Sigmoid colon (tissue), 7 donors: ENCODE measurements around the gene MARCKS. TPM values are rescaled to one million over a fixed set of nuclear protein-coding genes. Genes with fewer than 3 reads are reported as not detected.

Source experiments
- DNase-seq: peaks from one replicate; pipeline ENCODE4 v3.0.0-alpha.2; 2019
- H3K27ac ChIP-seq, 4 donors: fragments of 200-600 bp; sonication (generic); one replicate each; pipeline ENCODE4 v1.5.1; 2016 to 2019; ENCODE audit warnings: mild to moderate bottlenecking in 1 of 4
- H3K27me3 ChIP-seq, 3 donors: fragments of 200-600 bp; sonication (generic); one replicate each; pipeline ENCODE4 v1.5.1; 2019; ENCODE audit warnings: mild to moderate bottlenecking in 1 of 3
- H3K36me3 ChIP-seq, 4 donors: fragments of 200-600 bp; sonication (generic); one replicate each; pipeline ENCODE4 v1.5.1; 2016 to 2019
- H3K4me1 ChIP-seq, 4 donors: fragments of 200-600 bp; sonication (generic); one replicate each; pipeline ENCODE4 v1.5.1; 2017 to 2019
- H3K4me3 ChIP-seq, 4 donors: fragments of 200-600 bp; sonication (generic); one replicate each; pipeline ENCODE4 v1.5.1; 2017 to 2019; ENCODE audit warnings: mild to moderate bottlenecking in 2 of 4, moderate library complexity in 1 of 4
- H3K9me3 ChIP-seq, 4 donors: fragments of 200-600 bp in 3 of 4; sonication (generic) in 3 of 4; one replicate each; pipeline versions ENCODE4 v1.5.1 to v1.6.1; 2013 to 2019
- EP300 ChIP-seq, 4 donors: sonication (generic); formaldehyde crosslinking; IDR thresholded peaks; one replicate each; pipeline ENCODE4 v1.6.1; 2017; ENCODE audit warnings: antibody characterized with exemption in 4 of 4
- POLR2A ChIP-seq, 2 donors: fragments of 450-650 bp; IDR thresholded peaks; one replicate each; pipeline ENCODE4 v1.6.1; 2016; ENCODE audit warnings: antibody characterized with exemption in 2 of 2, mild to moderate bottlenecking in 2 of 2, moderate library complexity in 2 of 2
- POLR2AphosphoS5 ChIP-seq, 4 donors: sonication (generic); formaldehyde crosslinking; IDR thresholded peaks; one replicate each; pipeline ENCODE4 v1.6.1; 2017; ENCODE audit warnings: antibody characterized with exemption in 4 of 4
- WGBS, 2 donors: extraction: QIAGEN DNeasy Blood & Tissue Kit; methylation state at CpG; one replicate each; pipeline ENCODE4 v1.1.7; 2013; 5-methylcytosine and 5-hydroxymethylcytosine counted together
- intact Hi-C: fragments of 100-400 bp; cut with DNase I; formaldehyde crosslinking; loops from one replicate; pipeline ENCODE4 v1.15.1; 2023
- polyA plus RNA-seq, 3 donors: library from polyadenylated mRNA; stranded (reverse); fragments of 200-250 nt; gene quantifications; one replicate each; pipeline ENCODE4 v1.2.3, GENCODE V29; 2013
- total RNA-seq, 4 donors: library from RNA; depleted of rRNA; stranded (reverse); fragments of >200 nt; gene quantifications; one replicate each; pipeline ENCODE4 v1.1.0, GENCODE V29; 2016
- TF ChIP-seq, protein P1 (sequence below), 4 experiments: fragments of 450-650 bp in 3 of 4; fragments of 200-600 bp in 1 of 4; IDR thresholded peaks; one replicate each; pipeline ENCODE4 v1.5.1; 2016 to 2019; ENCODE audit warnings: antibody characterized with exemption in 4 of 4, mild to moderate bottlenecking in 3 of 4, moderate library complexity in 2 of 4
- donor health status: healthy with polysubstance abuse.
- donor health status: Bipolar disorder and iron deficiency.
- donor health status: healthy.

Gene MARCKS
- total and polyA plus RNA-seq, 7 donors, result 30.0 to 67.1 (median 52.0) TPM

DNA sequence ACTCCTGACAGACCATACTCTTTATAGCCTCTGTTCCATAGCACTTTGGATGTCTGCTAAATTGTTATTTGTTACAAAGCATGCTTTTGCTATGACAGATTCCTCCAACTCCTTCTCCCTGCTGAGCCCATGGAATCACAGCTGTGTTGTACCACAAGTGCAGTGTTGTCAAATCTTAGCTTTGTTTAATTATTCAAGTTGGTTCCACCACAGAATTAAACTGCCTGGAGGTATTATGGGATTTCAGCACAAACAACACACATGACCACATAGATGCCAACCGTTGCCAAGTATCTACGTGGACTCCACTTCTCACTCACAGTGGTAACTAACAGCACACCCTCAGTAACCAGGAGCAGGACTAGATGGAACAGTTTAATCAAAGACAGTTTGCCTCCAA lies 32.7 kb upstream of the MARCKS start:
- Histone ChIP-seq H3K27ac (peak overlapping the region; percentile 20 to 79 (median 74)), H3K9me3 (no peaks in the 10 kb centered on the region), H3K27me3 (no peaks in the 10 kb centered on the region), H3K4me1 (peaks cover 0 to 30% (median 29%) of the 10 kb centered on the region in 4 donors), H3K36me3 (no peaks in the 10 kb centered on the region), H3K4me3 (no peak overlapping the region)
- intact Hi-C loops, result loop anchor here (2.0 to 10.0 kb wide), 2 partner anchors 18 to 260 kb away; no protein-coding TSS in a partner anchor
- no peak for DNase-seq
- no peak for TF ChIP-seq EP300 (IDR thresholded peaks at IDR 0.05)
- peak in 3 of 4 donors; percentile 29 to 40 (median 38) for TF ChIP-seq POLR2AphosphoS5 (IDR thresholded peaks at IDR 0.05)
- TF ChIP-seq, protein P1, sequence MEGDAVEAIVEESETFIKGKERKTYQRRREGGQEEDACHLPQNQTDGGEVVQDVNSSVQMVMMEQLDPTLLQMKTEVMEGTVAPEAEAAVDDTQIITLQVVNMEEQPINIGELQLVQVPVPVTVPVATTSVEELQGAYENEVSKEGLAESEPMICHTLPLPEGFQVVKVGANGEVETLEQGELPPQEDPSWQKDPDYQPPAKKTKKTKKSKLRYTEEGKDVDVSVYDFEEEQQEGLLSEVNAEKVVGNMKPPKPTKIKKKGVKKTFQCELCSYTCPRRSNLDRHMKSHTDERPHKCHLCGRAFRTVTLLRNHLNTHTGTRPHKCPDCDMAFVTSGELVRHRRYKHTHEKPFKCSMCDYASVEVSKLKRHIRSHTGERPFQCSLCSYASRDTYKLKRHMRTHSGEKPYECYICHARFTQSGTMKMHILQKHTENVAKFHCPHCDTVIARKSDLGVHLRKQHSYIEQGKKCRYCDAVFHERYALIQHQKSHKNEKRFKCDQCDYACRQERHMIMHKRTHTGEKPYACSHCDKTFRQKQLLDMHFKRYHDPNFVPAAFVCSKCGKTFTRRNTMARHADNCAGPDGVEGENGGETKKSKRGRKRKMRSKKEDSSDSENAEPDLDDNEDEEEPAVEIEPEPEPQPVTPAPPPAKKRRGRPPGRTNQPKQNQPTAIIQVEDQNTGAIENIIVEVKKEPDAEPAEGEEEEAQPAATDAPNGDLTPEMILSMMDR (IDR thresholded peaks at IDR 0.05), result no peak
- no peak for TF ChIP-seq POLR2A (IDR thresholded peaks at IDR 0.05)
- WGBS, 2 donors, result 76 to 83% methylated on average over 2 of the region's 2 CpGs

DNA sequence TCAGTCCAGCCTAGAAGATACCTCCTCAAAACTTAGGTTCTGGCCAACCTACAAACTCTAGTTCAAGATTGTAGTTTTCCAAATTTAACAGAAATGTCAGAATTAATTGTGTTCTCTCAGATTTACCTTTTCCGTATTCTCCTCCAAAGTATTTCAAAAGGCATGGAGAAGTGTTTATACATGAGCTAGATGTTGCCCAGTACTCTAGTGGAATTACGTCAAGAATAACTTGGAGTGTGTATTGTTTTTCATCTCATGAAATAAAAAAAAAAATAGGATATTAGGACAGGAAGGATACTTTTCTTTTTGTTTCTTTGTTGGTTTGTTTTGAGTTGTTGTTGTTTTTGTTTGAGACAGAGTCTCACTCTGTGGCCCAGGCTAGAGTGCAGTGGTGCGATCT lies 32.3 kb upstream of the MARCKS start:
- Histone ChIP-seq H3K4me1 (peaks cover 0 to 35% (median 31%) of the 10 kb centered on the region in 4 donors), H3K9me3 (no peaks in the 10 kb centered on the region), H3K4me3 (no peak overlapping the region), H3K27ac (peak overlapping the region; percentile 20 to 79 (median 74)), H3K27me3 (no peaks in the 10 kb centered on the region), H3K36me3 (no peaks in the 10 kb centered on the region)
- intact Hi-C loops, result loop anchor here (2.0 to 10.0 kb wide), 2 partner anchors 18 to 260 kb away; no protein-coding TSS in a partner anchor
- no peak for DNase-seq
- 86 to 92% methylated on average over 3 of the region's 3 CpGs for WGBS, 2 donors
- TF ChIP-seq POLR2A (IDR thresholded peaks at IDR 0.05) (no peak), EP300 (IDR thresholded peaks at IDR 0.05) (peak in 2 of 4 donors; percentile 54 to 70), POLR2AphosphoS5 (IDR thresholded peaks at IDR 0.05) (peak; percentile 48 to 70 (median 66))
- TF ChIP-seq, protein P1 (IDR thresholded peaks at IDR 0.05), result no peak

DNA sequence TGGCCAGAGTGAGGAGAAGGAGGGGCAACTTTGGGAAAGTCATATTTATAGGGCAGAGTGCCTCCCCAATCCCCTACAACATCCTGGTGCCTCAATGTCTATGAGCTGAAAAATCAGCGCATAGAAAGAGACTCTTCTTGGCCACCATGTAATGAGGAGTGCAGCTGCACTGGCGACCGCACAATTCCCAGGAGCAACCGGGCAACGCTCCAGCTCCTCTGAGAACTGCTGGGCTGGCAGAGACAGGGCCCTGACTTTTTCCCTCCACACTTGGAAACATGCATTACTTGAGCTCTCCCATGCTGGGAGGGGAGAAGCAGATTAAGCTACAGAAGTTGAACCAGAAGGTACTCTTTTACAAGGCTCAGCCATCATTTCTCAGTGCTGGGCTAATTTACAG lies 31.4 kb upstream of the MARCKS start:
- peak overlapping the region in 3 of 4 donors; percentile 72 to 79 (median 75) for H3K27ac ChIP-seq
- no peaks in the 10 kb centered on the region for H3K9me3 ChIP-seq
- H3K4me1 ChIP-seq, result peaks cover 0 to 37% (median 33%) of the 10 kb centered on the region in 4 donors
- 12 to 55% methylated on average over 5 of the region's 5 CpGs for WGBS, 2 donors
- intact Hi-C loops, result loop anchor here (2.0 to 10.0 kb wide), 2 partner anchors 17 to 261 kb away; no protein-coding TSS in a partner anchor
- no peak overlapping the region for H3K4me3 ChIP-seq
- TF ChIP-seq POLR2A (IDR thresholded peaks at IDR 0.05), result no peak
- TF ChIP-seq, protein P1 (IDR thresholded peaks at IDR 0.05), result no peak
- peak; percentile 6 to 52 (median 46) for TF ChIP-seq POLR2AphosphoS5 (IDR thresholded peaks at IDR 0.05)
- H3K27me3 ChIP-seq, result no peaks in the 10 kb centered on the region
- peak; percentile 94 for DNase-seq
- H3K36me3 ChIP-seq, result no peaks in the 10 kb centered on the region

DNA sequence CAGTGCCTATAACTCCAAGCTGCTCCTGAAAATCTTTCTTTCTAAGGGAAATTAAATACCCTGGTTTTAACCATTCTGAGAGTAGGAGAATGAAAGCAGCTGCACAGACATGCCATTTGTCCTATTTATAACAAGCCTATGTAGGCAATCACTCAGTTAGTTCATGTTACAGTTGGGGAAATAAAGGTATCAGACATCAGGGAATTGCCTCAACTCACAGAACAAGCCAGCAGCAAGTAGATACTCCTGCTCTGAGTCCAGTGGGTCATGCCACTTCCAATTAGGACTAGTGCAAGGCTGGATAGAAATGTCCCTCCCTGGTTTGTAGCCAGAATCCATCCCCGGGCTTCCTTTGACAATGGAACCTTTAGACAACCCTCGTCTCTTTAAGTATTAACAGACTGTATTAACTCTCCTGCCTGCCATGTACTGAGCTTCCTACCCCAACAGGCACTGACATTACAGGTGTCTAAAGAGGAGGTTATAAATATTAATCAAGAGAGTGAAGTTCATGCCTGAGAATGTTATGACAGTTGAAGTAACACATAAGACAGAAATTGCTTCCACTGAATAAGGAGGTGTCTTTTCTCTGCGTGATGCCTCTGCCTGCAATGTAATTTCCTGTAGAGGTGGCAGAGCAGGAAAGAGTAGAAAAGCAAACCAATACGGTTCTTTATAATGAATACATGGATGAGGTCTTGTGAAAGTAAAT lies 28.0 kb upstream of the MARCKS start:
- intact Hi-C loops, result loop anchor here (10.0 kb wide), 1 partner anchor 264 kb away; no protein-coding TSS in a partner anchor
- WGBS, 2 donors, result 17 to 66% methylated on average over 4 of the region's 4 CpGs
- H3K36me3 ChIP-seq, result no peaks in the 10 kb centered on the region

More for the DNA sequence above, 28.0 kb upstream of the MARCKS start:
- DNase-seq, result no peak
- Histone ChIP-seq H3K27me3 (no peaks in the 10 kb centered on the region), H3K4me3 (no peak overlapping the region), H3K4me1 (peaks cover 0 to 33% (median 28%) of the 10 kb centered on the region in 4 donors), H3K9me3 (no peaks in the 10 kb centered on the region), H3K27ac (no peak overlapping the region)
- TF ChIP-seq POLR2A (IDR thresholded peaks at IDR 0.05), result no peak
- TF ChIP-seq, protein P1 (IDR thresholded peaks at IDR 0.05), result no peak
- no peak for TF ChIP-seq EP300 (IDR thresholded peaks at IDR 0.05)
- no peak for TF ChIP-seq POLR2AphosphoS5 (IDR thresholded peaks at IDR 0.05)
